Activated T-helper 1 cell treated with anti-CD3 and anti-CD28 coated beads, Interleukin-12 subunit alpha, Interleukin-12 subunit beta, Interleukin-2, Interleukin-4 antibody, amounts not matched to agents 30 ng/mL and 10 ng/mL and 1 ng/mL, durations not matched to agents 14 hours and 24 hours and 36 hours (primary cell): ENCODE results near the gene CPHXL. TPM values are rescaled to one million over a fixed set of nuclear protein-coding genes. Genes with fewer than 3 reads are reported as not detected.

Experiments
- DNase-seq: peaks from one replicate; pipeline ENCODE4 v3.0.0; 2021; ENCODE audit warnings: low spot score
- H3K27ac Mint-ChIP-seq: one replicate; pipeline ENCODE4 v1.8.0; 2021; ENCODE audit warnings: mild to moderate bottlenecking, mixed read lengths
- H3K27me3 Mint-ChIP-seq: one replicate; pipeline ENCODE4 v1.8.0; 2022; ENCODE audit warnings: mild to moderate bottlenecking, moderate library complexity, mixed read lengths; ENCODE audit not compliant: insufficient read depth
- H3K36me3 Mint-ChIP-seq: one replicate; pipeline ENCODE4 v1.8.0; 2021; ENCODE audit warnings: low read depth, mixed read lengths
- H3K4me1 Mint-ChIP-seq: one replicate; pipeline ENCODE4 v1.8.0; 2021; ENCODE audit warnings: low read depth, mixed read lengths
- H3K4me3 Mint-ChIP-seq: one replicate; pipeline ENCODE4 v1.8.0; 2021; ENCODE audit warnings: mild to moderate bottlenecking, moderate library complexity, mixed read lengths
- H3K9me3 Mint-ChIP-seq: one replicate; pipeline ENCODE4 v1.8.0; 2021; ENCODE audit warnings: mixed read lengths
- intact Hi-C: fragments of 100-400 bp; cut with micrococcal nuclease; formaldehyde crosslinking; loops from one replicate; pipeline ENCODE4 v1.15.1; 2024
- total RNA-seq: library from RNA; stranded (reverse); gene quantifications from 2 replicates; pipeline ENCODE4 v1.2.3, GENCODE V29; 2022

CPHXL gene
- total RNA-seq: not detected in 2 replicates

- no peaks in the 10 kb centered on the region for H3K9me3 Mint-ChIP-seq
- no peak within 1 kb of the TSS for H3K27ac Mint-ChIP-seq
- H3K4me1 Mint-ChIP-seq: no peaks in the 10 kb centered on the region
- no peaks in the 10 kb centered on the region for H3K27me3 Mint-ChIP-seq
- DNase-seq: no peak
- H3K36me3 Mint-ChIP-seq: no peaks in the 10 kb centered on the region
- no peak within 1 kb of the TSS for H3K4me3 Mint-ChIP-seq
- intact Hi-C loops: no loop called here
Observed at GRCh38 chr16:75726390-75726789, at the start of gene CPHXL. Gene CPHXL (minus strand): TSS chr16:75726490. CDS start chr16:75726442, 48 bp downstream.

DNA sequence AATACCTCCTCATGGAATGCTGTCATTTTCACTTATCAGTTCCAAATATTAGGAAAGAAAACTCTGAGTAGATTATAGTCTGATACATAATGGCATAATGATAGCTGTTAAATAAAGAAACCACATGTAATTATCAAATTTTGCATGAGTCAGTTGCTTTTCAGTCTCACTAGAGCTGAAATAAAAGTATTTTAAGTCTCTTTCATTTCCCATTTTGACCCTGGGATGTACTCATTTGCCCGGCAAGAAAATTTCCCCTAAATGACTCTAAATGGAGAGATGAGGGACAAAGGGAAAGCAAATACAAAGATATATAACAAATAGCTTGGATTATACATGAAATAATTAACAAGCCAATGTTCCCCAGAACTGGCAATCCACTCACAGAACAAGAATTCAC is 47.9 kb upstream of the CPHXL start:
- Mint-ChIP-seq H3K36me3 (no peaks in the 10 kb centered on the region), H3K27ac (no peak overlapping the region)

GRCh38 chr16:75770051-75770450 is 43.8 kb upstream of the CPHXL start:
- DNase-seq: no peak
- Mint-ChIP-seq H3K4me1 (no peaks in the 10 kb centered on the region), H3K27ac (no peak overlapping the region), H3K9me3 (no peaks in the 10 kb centered on the region), H3K36me3 (no peaks in the 10 kb centered on the region), H3K27me3 (peaks cover 13% of the 10 kb centered on the region), H3K4me3 (no peak overlapping the region)
- intact Hi-C loops: no loop called here

More for the DNA sequence above, 47.9 kb upstream of the CPHXL start:
- Mint-ChIP-seq H3K27me3 (peaks cover 13% of the 10 kb centered on the region), H3K9me3 (no peaks in the 10 kb centered on the region), H3K4me1 (no peaks in the 10 kb centered on the region), H3K4me3 (no peak overlapping the region)
- intact Hi-C loops: no loop called here
- no peak for DNase-seq

DNA sequence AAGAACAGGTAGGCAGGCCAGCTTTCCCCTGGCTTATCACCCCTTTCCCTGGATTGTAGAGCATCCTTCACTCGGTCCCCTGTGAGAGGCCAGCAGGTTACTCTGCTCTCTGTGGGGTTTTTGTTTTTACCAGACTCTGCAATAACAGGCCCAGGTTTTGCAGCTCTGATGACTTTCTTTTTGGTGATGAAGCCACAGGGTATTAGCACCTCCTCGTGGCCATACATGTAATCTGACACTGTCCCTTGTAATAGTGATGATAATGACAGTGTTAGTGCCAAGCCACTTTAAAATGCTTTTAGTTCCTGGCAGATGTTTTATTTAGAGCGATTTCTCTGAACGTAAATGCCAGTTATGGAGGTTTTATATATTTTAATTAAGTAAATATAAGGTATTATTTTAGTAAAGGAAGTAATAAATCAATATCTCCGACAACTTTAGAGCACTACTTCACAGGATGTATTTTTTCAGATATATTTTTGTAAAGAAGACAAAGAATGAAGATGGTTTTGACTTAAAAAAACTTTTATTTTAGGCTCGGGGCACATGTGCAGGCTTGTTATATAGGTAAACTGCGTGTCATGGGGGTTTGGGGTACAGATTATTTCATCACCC is 38.0 kb upstream of the CPHXL start:
- H3K27me3 Mint-ChIP-seq: peaks cover 12% of the 10 kb centered on the region
- no peaks in the 10 kb centered on the region for H3K9me3 Mint-ChIP-seq
- peak; percentile 35 for DNase-seq
- no peak overlapping the region for H3K4me3 Mint-ChIP-seq
- no peak overlapping the region for H3K27ac Mint-ChIP-seq
- intact Hi-C loops: loop anchor here (1.0 to 5.0 kb wide), 9 partner anchors 115 to 565 kb away; partner anchors contain the start of genes ADAT1, CFDP1 and GABARAPL2
- no peaks in the 10 kb centered on the region for H3K36me3 Mint-ChIP-seq
- no peaks in the 10 kb centered on the region for H3K4me1 Mint-ChIP-seq

- H3K27ac Mint-ChIP-seq: no peak overlapping the region
- no peak overlapping the region for H3K4me3 Mint-ChIP-seq
- H3K4me1 Mint-ChIP-seq: no peaks in the 10 kb centered on the region
- intact Hi-C loops: loop anchor here (5.0 kb wide), 2 partner anchors 196 to 376 kb away; partner anchors contain the start of gene GABARAPL2
- H3K27me3 Mint-ChIP-seq: peaks cover 13% of the 10 kb centered on the region
- H3K36me3 Mint-ChIP-seq: no peaks in the 10 kb centered on the region
- no peaks in the 10 kb centered on the region for H3K9me3 Mint-ChIP-seq
- no peak for DNase-seq
Observed at GRCh38 chr16:75763204-75763603, 36.9 kb upstream of the CPHXL start.

DNA sequence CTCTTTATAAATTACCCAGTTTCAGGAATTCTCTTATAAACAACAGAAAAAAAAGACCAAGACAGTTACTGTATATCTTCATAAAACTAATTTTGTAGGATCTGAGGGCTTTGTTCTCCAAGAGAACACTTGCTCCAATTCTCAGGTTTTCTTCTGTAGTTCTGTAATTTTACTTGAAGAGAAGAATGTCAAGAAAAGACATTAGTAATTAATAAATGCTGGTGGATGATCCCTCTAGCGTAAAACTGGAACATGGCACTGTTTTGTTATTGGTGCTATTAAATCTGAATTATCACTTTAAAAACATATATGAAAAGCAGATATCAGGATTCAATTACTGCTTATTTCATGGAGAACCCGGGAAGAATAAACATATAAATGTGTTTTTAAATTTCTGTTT is 36.5 kb upstream of the CPHXL start:
- H3K4me1 Mint-ChIP-seq: no peaks in the 10 kb centered on the region
- H3K4me3 Mint-ChIP-seq: no peak overlapping the region
- intact Hi-C loops: loop anchor here (5.0 kb wide), 2 partner anchors 195 to 375 kb away; partner anchors contain the start of gene GABARAPL2
- H3K36me3 Mint-ChIP-seq: no peaks in the 10 kb centered on the region
- H3K9me3 Mint-ChIP-seq: no peaks in the 10 kb centered on the region
- no peak overlapping the region for H3K27ac Mint-ChIP-seq
- peaks cover 10% of the 10 kb centered on the region for H3K27me3 Mint-ChIP-seq
- DNase-seq: no peak

DNA sequence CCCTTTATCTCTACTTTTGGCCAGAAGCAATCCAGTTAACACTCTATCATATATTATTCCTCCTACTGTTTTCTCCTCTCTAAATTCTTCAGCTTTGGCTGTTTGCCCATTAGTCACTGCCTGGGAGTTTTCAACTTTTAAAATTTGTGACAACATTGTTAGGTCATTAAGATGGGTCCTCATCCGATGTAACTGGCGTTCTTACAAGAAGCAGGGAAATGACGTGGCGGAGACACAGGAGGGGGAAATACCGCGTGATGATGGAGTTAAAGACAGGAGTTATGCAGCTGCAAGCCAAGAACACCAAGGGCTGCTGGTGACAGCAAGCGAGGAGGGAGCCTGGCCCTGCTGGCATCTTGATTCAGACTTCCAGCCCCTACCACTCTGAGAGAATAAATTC is 34.8 kb upstream of the CPHXL start:
- H3K36me3 Mint-ChIP-seq: no peaks in the 10 kb centered on the region
- intact Hi-C loops: loop anchor here (5.0 kb wide), 2 partner anchors 194 to 374 kb away; partner anchors contain the start of gene GABARAPL2
- no peak overlapping the region for H3K4me3 Mint-ChIP-seq
- DNase-seq: no peak
- H3K27me3 Mint-ChIP-seq: peaks cover 13% of the 10 kb centered on the region
- H3K9me3 Mint-ChIP-seq: no peaks in the 10 kb centered on the region
- H3K4me1 Mint-ChIP-seq: no peaks in the 10 kb centered on the region
- no peak overlapping the region for H3K27ac Mint-ChIP-seq

DNA sequence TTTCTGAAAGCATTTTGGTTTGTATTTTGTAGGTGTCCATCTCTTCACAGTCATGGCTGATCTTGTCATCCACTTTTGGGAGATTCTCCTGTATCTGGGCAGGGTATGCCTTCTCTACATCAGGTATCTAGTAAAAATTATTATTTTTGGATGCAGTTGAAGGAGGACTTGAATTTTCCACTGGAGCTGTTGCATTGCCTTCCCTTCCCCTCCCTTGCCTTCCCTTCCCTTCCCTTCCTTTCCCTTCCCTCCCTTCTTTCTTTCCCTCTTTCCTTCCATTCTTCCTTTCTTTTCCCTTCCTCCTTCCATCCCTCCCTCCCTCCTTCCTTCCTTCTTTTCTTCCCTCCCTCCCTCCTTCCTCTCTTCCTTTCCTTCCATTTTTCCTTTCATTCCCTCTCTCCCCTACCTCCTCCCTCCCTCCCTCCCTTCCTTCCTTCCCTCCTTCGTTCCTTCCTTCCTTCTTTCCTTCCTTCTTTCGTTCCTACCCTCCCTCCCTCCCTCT is 33.8 kb upstream of the CPHXL start:
- Mint-ChIP-seq H3K36me3 (no peaks in the 10 kb centered on the region), H3K4me1 (no peaks in the 10 kb centered on the region), H3K9me3 (no peaks in the 10 kb centered on the region), H3K27ac (no peak overlapping the region), H3K4me3 (no peak overlapping the region), H3K27me3 (peaks cover 10% of the 10 kb centered on the region)
- no peak for DNase-seq
- intact Hi-C loops: loop anchor here (5.0 kb wide), 2 partner anchors 193 to 373 kb away; partner anchors contain the start of gene GABARAPL2

DNA sequence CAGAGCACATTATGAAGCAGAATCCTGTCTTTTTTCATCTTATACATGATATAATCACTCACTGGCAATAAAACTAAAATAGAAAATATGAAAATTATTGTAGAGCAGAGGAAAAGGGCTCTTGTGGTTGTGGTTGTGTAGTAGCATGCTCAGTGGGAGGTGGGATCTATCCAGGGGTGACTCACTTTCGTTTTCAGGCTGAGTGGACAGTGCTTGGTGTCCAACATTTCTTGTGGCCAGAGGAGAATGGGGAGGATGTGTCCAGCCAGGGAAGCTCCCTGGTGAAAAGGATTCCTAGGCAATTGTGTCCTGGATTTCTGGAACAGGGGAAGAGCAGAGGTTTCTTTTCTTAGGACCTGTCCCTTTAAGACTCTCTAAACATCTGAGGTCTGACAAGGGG is 31.9 kb upstream of the CPHXL start:
- H3K27ac Mint-ChIP-seq: no peak overlapping the region
- intact Hi-C loops: no loop called here
- no peaks in the 10 kb centered on the region for H3K4me1 Mint-ChIP-seq
- H3K4me3 Mint-ChIP-seq: no peak overlapping the region
- no peak for DNase-seq
- no peaks in the 10 kb centered on the region for H3K9me3 Mint-ChIP-seq
- H3K27me3 Mint-ChIP-seq: peaks cover 10% of the 10 kb centered on the region
- no peaks in the 10 kb centered on the region for H3K36me3 Mint-ChIP-seq

DNA sequence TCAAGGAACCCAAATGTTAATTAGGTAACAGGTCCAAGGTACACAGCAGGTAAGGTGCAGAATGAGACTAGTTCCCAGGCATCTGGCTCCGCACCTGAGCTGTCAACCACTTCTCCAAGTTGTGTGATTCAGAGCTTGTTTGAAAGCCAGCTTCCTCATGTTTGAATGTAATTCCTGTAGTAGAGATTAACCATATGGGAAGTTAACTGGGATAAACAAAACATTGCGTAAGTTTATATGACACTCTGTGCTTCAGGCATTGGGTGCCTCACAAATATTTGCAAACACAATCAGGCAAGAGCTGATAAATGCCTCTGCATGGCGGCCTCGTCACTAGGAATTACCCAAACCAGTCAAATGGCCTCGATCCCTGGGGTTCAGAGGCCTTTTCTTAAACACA is 27.9 kb upstream of the CPHXL start:
- no peak for DNase-seq
- no peak overlapping the region for H3K27ac Mint-ChIP-seq
- H3K9me3 Mint-ChIP-seq: no peaks in the 10 kb centered on the region
- peaks cover 6% of the 10 kb centered on the region for H3K27me3 Mint-ChIP-seq
- no peaks in the 10 kb centered on the region for H3K36me3 Mint-ChIP-seq
- intact Hi-C loops: no loop called here
- H3K4me1 Mint-ChIP-seq: no peaks in the 10 kb centered on the region
- no peak overlapping the region for H3K4me3 Mint-ChIP-seq

- DNase-seq: no peak
- Mint-ChIP-seq H3K9me3 (no peaks in the 10 kb centered on the region), H3K36me3 (no peaks in the 10 kb centered on the region), H3K4me1 (no peaks in the 10 kb centered on the region), H3K27ac (no peak overlapping the region), H3K27me3 (peaks cover 4% of the 10 kb centered on the region), H3K4me3 (no peak overlapping the region)
- intact Hi-C loops: no loop called here
Observed at GRCh38 chr16:75750528-75750927, 24.2 kb upstream of the CPHXL start.

DNA sequence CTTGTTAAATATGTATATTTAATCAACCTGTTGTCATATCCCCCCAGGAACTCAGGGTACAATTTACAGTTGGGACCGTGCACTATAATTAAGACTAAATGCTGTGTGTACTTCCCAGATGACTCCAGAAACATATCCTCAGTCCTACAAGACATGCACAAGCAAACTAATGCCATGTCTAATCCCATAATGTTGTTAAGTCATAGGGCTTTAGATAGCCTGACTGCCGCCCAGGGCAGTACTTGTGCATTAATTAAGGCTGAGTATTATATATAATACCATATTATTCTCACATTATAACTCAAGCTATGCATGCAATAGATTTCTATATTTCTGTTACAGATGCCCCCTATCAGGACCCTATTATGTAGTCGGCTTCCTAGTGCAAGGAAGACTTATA is 20.1 kb upstream of the CPHXL start:
- H3K27ac Mint-ChIP-seq: no peak overlapping the region
- no peak for DNase-seq
- H3K4me3 Mint-ChIP-seq: no peak overlapping the region
- H3K9me3 Mint-ChIP-seq: peaks cover 17% of the 10 kb centered on the region
- H3K27me3 Mint-ChIP-seq: peaks cover 4% of the 10 kb centered on the region
- H3K4me1 Mint-ChIP-seq: no peaks in the 10 kb centered on the region
- intact Hi-C loops: no loop called here
- H3K36me3 Mint-ChIP-seq: no peaks in the 10 kb centered on the region

GRCh38 chr16:75745823-75746222 is 19.5 kb upstream of the CPHXL start:
- no peak overlapping the region for H3K27ac Mint-ChIP-seq
- intact Hi-C loops: no loop called here
- H3K27me3 Mint-ChIP-seq: peaks cover 4% of the 10 kb centered on the region
- no peak for DNase-seq
- no peaks in the 10 kb centered on the region for H3K4me1 Mint-ChIP-seq
- no peak overlapping the region for H3K4me3 Mint-ChIP-seq
- H3K9me3 Mint-ChIP-seq: peaks cover 18% of the 10 kb centered on the region
- no peaks in the 10 kb centered on the region for H3K36me3 Mint-ChIP-seq
